ENCODE measurements around the gene EYS.

Gene EYS

GRCh38 chr6:64238071-64238470 lies 1469.0 kb downstream of the EYS start:
- H3K4me3 ChIP-seq (ENCODE audit: severe bottlenecking) = no peak overlapping the region
- H3K9me3 ChIP-seq (ENCODE audit: severe bottlenecking) = no peaks in the 10 kb centered on the region
- no peaks in the 10 kb centered on the region for H3K4me1 ChIP-seq (ENCODE audit: insufficient read depth, poor library complexity, severe bottlenecking)
- no peak for DNase-seq (ENCODE audit: low spot score)
- ATAC-seq (ENCODE audit: low read depth) = 0 out of 3 replicates have a peak, but pooled peaks have one; percentile 27
- H3K27me3 ChIP-seq (ENCODE audit: insufficient read depth, poor library complexity, severe bottlenecking) = no peaks in the 10 kb centered on the region
- TF ChIP-seq CTCF (IDR thresholded peaks at IDR 0.05; ENCODE audit: poor library complexity, severe bottlenecking) = no peak
- no peak overlapping the region for H3K27ac ChIP-seq (ENCODE audit: poor library complexity, severe bottlenecking)
- H3K36me3 ChIP-seq (ENCODE audit: low read depth) = no peaks in the 10 kb centered on the region

GRCh38 chr6:64233746-64234145 lies 1473.3 kb downstream of the EYS start:
- Histone ChIP-seq H3K4me3 (ENCODE audit: severe bottlenecking) (no peak overlapping the region), H3K27me3 (ENCODE audit: insufficient read depth, poor library complexity, severe bottlenecking) (no peaks in the 10 kb centered on the region), H3K4me1 (ENCODE audit: insufficient read depth, poor library complexity, severe bottlenecking) (no peaks in the 10 kb centered on the region), H3K27ac (ENCODE audit: poor library complexity, severe bottlenecking) (no peak overlapping the region), H3K9me3 (ENCODE audit: severe bottlenecking) (no peaks in the 10 kb centered on the region), H3K36me3 (ENCODE audit: low read depth) (no peaks in the 10 kb centered on the region)
- TF ChIP-seq CTCF (IDR thresholded peaks at IDR 0.05; ENCODE audit: poor library complexity, severe bottlenecking) = no peak
- DNase-seq (ENCODE audit: low spot score) (no peak), ATAC-seq (ENCODE audit: low read depth) (no peak)

- ATAC-seq (ENCODE audit: low read depth) = no peak
- Histone ChIP-seq H3K9me3 (ENCODE audit: severe bottlenecking) (no peaks in the 10 kb centered on the region), H3K27ac (ENCODE audit: poor library complexity, severe bottlenecking) (no peak overlapping the region), H3K27me3 (ENCODE audit: insufficient read depth, poor library complexity, severe bottlenecking) (no peaks in the 10 kb centered on the region), H3K4me1 (ENCODE audit: insufficient read depth, poor library complexity, severe bottlenecking) (peaks cover 4% of the 10 kb centered on the region), H3K36me3 (ENCODE audit: low read depth) (no peaks in the 10 kb centered on the region), H3K4me3 (ENCODE audit: severe bottlenecking) (no peak overlapping the region)
- TF ChIP-seq CTCF (IDR thresholded peaks at IDR 0.05; ENCODE audit: poor library complexity, severe bottlenecking) = no peak
- no peak for DNase-seq (ENCODE audit: low spot score)
Measured at GRCh38 chr6:64231928-64232327, 1475.1 kb downstream of the EYS start.

GRCh38 chr6:64230530-64230929 lies 1476.5 kb downstream of the EYS start:
- H3K27me3 ChIP-seq (ENCODE audit: insufficient read depth, poor library complexity, severe bottlenecking) = no peaks in the 10 kb centered on the region

More at GRCh38 chr6:64230530-64230929, 1476.5 kb downstream of the EYS start:
- ATAC-seq (ENCODE audit: low read depth) (no peak), DNase-seq (ENCODE audit: low spot score) (no peak)
- Histone ChIP-seq H3K4me1 (ENCODE audit: insufficient read depth, poor library complexity, severe bottlenecking) (peaks cover 4% of the 10 kb centered on the region), H3K36me3 (ENCODE audit: low read depth) (no peaks in the 10 kb centered on the region), H3K4me3 (ENCODE audit: severe bottlenecking) (no peak overlapping the region), H3K9me3 (ENCODE audit: severe bottlenecking) (no peaks in the 10 kb centered on the region), H3K27ac (ENCODE audit: poor library complexity, severe bottlenecking) (no peak overlapping the region)
- TF ChIP-seq CTCF (IDR thresholded peaks at IDR 0.05; ENCODE audit: poor library complexity, severe bottlenecking) = no peak

All from RWPE2 (cell line).